IgD-negative memory B cell (primary cell): ENCODE results near the gene ESR2. TPM values are rescaled to one million over a fixed set of nuclear protein-coding genes. Genes with fewer than 3 reads are reported as not detected.

Source experiments
- polyA plus RNA-seq: library from polyadenylated mRNA; unstranded; fragments of 300-500 nt; fragmentation: Illumina TruSeq; gene quantifications from one replicate; pipeline ENCODE4 v1.2.3, GENCODE V29; 2021

The ESR2 gene
- polyA plus RNA-seq, 1 donor from 2014 or later: 1.3 TPM

Other genes with a start within 250 kb of the ESR2 start
- 74.7 TPM for gene MTHFD1, start 94.0 kb upstream of the ESR2 start, polyA plus RNA-seq
- 0.66 TPM for gene AKAP5, start 171.1 kb upstream of the ESR2 start, polyA plus RNA-seq
- gene ZBTB25, start 209.5 kb upstream of the ESR2 start, polyA plus RNA-seq: 19.4 TPM
- gene ZBTB1, start 210.4 kb upstream of the ESR2 start, polyA plus RNA-seq: 57.3 TPM
- gene HSPA2, start 246.4 kb upstream of the ESR2 start, polyA plus RNA-seq: 0.26 TPM